Measurements from ENCODE around the gene NUMB.

Gene NUMB

DNA sequence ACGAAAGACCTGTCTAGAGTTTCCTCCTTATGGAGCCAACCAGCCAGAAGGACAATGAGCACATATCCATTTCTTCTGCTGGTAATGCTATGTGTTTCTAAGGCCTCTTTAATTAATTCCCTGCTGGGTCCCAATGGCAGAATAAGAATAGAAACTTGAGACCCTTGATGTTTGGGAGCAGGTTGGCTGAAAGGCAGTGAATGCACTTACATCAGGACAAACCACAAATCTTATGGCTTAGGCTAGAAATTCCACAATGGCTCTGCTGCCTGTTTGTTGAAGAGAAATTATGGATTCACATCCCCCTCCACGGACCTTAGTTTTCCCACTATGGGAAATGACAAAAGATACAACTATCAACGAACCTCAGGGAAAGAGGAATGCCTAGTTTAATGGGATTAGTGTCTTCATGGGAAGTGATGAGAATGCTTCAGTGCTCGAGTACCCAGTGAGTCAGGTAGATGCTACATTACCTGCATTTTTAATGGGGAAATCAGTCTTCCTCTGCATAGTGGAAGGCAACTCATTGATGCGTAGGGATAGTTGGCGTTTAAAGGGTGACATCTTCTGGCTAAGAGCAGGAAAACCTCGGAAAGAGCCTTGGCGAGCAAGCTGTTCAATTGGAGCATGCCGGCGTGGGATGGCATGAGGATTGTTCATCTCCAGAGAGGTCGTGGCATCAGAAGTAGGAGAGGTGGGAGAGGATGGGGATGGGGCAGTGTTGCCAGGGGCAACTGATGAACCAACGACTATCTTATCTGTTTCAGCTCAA lies 174.6 kb downstream of the NUMB start:
- DNase-seq, result peak; percentile 38

DNA sequence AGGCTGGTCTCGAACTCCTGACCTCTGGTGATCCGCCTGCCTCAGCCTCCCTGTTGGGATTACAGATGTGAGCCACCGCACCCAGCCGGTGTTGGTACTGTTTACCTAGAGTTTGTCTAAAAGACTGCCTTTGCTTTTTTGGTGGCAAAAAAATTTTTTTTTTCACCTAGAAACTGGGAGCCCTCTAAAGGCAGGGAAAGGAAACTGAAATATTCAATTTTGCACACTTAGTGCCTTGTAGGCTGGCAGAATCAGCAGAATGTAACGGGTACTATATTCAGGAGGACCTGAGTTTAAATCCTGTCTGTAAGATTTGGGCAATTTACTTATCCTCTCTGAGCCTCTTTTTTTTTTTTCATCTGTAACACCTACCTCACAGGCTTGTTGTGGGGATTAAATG lies 177.4 kb downstream of the NUMB start:
- no peak for DNase-seq

DNA sequence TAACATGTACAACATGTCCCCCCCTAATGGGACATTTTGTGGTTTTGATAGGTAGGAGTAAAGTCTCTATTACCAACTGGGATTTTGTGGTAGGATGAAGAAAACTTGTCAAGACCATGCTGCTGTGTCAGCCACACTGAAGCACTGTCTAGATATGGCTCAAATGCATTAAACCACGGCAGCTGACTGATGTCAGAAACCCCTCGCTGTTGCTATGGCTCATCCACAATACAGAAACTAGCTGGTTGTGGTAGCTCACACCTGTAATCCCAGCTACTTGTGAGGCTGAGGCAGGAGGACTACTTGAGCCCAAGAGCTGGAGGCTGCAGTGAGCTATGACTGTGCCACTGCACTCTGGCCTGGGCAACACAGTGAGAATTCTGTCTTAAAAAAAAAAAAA lies 181.0 kb downstream of the NUMB start:
- DNase-seq, result no peak

DNA sequence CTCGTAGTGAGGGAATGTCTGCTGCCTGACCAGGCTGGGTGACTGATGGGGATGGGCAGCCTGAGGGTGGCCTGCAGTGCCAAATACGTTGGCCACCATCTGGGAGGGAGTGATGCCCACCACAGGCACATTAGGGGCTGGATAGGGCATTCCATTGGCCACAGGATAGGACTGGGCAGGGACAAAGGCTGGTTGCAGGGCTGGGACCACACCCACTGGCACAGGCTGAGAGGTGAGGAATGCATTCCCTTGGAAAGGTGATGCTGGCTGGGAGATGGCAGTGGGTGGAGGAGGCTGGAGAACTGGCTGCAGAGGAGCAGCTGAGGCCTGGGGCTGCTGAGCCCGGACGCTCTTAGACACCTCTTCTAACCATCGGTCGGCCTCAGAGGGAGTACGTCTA lies 181.5 kb downstream of the NUMB start:
- DNase-seq, result no peak

DNA sequence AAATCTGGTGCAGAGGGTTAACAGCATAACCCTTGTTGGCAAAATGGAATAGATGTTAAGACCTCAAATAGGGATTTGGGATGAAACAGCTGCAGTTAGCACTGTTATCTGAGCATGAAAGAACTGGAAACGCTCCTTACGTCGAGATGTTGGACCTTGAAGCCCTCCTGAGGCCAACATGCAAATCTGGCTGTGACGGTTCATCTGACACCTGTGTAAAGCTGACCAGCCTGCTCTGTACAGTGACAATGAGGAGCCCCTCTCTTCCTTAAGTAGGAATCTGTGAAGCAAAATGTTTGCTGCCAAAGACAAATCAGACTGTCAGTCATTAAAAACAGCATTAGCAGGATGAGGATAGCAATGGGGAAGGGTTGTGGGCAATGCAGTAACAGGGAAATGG lies 184.5 kb downstream of the NUMB start:
- no peak for DNase-seq

DNA sequence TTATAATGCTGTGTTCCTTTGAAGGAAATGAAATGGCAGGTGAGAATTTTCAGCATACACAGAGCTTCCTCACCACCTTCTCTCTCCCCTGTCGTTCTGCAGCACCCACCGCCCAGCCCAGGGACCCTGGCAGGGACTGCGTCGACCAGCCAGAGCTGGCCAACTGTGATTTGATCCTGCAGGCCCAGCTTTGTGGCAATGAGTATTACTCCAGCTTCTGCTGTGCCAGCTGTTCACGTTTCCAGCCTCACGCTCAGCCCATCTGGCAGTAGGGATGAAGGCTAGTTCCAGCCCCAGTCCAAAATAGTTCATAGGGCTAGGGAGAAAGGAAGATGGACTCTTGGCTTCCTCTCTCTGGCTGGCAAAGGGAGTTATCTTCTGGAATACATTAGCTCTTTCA lies 186.0 kb downstream of the NUMB start:
- DNase-seq, result no peak

DNA sequence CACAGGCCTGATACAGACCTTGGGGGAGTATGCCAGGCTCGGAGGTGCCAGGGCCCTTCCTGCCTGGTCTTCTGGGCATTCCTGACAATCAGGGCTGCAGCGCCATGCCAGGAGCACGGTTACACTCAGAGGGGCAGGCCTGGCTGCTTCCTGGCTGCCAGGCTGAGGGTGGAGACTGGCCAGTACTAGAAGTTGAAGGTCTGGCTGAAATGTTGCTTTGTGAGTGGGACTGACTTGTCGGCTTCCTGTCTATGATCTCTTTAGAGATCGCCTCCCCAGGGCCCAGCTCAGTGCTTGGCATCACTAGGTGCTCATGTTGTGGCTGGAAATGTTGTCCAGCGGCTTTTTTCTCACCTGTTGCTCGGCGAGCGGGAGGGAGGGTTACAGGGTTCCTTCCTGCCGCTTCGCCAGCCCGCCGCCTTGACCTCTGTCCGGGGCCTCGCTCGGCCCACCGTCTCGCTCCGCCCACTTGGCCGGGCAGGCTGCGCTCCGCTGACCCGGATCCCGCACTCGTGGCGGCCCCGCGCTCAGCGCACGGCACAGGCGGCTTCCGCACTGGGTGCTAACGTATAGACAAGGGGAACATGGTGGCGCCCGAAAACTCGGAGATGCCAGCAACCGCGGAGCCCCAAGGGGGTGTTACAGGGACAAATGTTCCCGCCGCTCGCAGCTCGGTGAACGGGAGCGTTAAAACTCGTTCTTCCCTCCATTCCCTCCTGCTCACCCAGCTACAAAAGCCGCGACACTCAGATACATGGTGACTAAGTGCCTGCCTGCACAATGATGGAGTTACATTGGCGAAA lies 188.4 kb downstream of the NUMB start:
- peak; percentile 32 for DNase-seq

DNA sequence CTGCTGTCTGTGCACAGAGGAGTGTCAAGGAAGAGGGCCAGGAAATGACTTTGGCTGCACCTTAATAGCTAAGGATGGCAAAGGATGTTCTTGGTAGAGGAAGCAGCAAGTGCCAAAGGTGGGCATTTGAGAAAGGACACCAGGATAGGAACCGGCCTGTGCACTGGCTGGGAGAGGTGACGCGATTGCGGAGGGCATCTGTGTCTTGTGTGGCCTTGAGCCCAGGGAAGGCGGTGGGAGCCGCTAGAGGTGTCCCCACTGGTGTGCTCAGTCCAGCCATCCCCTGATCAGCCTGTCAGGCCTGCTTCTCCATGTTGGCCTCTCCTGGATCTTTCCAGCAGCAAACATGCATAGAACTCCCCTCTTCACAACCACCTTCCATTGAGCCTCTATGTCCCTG lies 190.9 kb downstream of the NUMB start:
- DNase-seq, result no peak

DNA sequence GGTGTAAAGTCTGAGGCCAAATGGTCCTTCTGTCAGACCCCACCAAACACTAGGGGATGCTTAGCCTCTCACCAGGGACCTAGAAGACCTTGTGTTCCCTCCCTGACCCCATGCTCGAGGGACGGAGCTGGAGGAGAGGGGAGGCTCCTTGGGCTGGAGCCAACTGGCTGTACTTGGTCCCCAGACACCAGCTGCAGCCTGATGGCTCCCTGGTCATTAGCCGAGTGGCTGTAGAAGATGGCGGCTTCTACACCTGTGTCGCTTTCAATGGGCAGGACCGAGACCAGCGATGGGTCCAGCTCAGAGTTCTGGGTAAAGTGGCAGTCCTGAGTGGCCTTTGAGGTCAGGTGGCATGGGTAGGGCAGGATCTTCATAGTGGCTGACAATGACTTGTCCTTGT lies 192.0 kb downstream of the NUMB start:
- no peak for DNase-seq

DNA sequence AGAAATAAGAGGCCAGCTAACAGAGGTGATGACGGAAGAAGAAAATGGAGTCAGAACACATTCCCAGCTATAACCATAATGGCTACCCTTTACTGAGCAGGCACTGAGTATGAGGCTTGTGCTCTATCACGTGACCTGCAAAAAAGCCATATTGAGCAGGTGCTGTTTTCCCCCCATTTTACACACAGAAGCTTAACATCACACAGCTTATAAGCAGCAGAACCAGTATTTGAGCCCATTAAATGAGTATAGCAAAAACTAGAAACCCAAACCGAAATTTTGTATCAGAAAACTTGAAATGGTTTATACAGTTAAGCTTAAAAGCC lies 192.7 kb downstream of the NUMB start:
- DNase-seq, result no peak

DNA sequence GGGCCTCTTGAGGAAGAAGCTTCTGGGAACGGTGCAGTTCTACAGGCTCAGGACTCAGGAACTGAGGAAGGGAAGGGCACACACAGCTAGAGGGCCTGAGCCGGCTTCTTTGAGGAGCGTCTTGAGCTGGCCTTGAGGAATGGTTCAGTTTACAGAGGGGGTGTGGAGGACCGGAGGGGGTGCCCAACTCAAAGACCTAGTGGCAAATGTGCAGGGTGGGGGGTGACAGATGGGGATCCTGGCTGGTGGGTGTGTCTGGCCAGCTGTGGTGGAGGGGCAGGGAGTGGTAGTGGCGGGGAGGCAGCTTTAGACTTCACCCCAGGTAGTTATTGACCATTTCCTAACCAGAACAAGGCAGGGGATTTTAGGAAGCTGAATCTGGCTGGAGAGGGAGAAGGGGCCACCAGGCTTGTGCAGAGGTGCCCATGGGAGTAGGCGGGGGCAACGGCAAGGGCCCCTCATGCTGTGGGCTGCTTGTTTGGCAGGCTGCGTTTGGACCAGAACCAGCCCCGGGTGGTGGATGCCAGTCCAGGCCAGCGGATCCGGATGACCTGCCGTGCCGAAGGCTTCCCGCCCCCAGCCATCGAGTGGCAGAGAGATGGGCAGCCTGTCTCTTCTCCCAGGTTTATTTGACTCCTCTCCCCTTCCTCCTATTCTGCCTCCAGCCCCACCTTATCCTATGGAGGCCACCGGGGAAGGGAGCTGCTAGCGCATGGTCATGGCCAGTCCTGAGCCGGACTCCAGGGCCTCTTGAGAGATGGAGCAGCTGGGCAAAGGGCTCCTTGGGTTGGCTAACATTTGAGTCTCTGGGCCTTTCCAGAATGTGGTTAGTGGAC lies 193.2 kb downstream of the NUMB start:
- no peak for DNase-seq

DNA sequence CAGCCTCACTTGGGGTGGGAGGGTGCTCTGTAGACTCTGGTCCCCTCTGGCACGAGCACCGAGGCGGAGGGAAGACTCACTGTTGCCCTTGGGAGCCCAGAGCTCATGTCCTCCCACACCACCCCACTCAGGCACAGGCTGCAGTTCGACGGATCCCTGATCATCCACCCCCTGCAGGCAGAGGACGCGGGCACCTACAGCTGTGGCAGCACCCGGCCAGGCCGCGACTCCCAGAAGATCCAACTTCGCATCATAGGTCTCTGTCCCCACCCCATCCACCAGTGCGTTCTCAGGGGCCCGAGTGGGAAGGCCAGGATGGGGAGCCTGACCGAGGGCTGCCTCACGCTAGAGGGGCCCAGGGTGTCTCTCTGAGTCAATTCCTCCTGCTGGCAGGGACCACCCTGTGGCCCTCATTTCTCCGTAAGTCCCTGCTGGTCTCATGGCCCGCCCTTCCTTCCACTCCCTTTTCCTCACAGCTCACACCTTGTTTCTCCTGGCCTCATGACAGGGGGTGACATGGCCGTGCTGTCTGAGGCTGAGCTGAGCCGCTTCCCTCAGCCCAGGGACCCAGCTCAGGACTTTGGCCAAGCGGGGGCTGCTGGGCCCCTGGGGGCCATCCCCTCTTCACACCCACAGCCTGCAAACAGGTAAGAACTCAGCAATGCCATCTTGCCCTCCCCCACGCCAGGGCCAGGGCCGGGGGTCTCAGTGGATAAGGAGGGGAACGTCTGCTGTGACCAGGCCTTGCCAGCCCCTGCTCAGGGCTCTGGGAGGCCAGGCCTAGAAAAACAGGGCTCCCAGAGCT lies 194.1 kb downstream of the NUMB start:
- no peak for DNase-seq

DNA sequence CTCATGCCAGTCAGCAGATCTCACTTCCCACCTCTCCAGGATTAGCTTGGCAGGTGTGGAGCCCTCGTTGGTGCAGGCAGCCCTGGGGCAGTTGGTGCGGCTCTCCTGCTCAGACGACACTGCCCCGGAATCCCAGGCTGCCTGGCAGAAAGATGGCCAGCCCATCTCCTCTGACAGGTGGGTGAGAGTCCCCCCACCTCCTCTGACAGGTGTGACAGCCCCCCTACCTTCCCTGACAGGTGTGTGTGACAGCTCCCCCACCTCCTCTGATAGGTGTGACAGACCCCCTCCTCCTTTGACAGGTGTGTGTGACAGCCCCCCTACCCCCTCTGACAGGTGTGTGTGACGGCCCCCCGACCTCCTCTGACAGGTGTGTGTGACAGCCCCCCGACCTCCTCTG lies 194.7 kb downstream of the NUMB start:
- no peak for DNase-seq

DNA sequence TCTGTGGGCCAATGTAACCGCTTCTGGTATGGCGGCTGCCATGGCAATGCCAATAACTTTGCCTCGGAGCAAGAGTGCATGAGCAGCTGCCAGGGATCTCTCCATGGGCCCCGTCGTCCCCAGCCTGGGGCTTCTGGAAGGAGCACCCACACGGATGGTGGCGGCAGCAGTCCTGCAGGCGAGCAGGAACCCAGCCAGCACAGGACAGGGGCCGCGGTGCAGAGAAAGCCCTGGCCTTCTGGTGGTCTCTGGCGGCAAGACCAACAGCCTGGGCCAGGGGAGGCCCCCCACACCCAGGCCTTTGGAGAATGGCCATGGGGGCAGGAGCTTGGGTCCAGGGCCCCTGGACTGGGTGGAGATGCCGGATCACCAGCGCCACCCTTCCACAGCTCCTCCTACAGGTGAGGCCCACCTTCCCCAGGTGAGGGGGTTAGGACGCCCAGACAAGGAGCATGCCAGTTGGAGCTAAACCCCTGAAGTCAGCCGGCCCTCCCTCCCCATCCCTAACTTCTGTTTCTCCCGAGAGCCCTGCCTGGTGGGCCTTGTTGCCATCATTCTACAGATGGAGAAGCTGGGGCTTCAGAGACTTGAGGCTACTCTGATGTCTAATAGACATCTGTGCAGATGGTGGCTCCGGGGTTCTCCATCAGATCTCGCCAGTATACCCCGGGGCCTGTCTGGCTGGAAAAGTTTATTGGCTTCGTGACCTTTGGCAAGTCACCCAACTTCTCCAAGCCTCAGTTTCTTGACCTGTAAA lies 195.7 kb downstream of the NUMB start:
- no peak for DNase-seq

DNA sequence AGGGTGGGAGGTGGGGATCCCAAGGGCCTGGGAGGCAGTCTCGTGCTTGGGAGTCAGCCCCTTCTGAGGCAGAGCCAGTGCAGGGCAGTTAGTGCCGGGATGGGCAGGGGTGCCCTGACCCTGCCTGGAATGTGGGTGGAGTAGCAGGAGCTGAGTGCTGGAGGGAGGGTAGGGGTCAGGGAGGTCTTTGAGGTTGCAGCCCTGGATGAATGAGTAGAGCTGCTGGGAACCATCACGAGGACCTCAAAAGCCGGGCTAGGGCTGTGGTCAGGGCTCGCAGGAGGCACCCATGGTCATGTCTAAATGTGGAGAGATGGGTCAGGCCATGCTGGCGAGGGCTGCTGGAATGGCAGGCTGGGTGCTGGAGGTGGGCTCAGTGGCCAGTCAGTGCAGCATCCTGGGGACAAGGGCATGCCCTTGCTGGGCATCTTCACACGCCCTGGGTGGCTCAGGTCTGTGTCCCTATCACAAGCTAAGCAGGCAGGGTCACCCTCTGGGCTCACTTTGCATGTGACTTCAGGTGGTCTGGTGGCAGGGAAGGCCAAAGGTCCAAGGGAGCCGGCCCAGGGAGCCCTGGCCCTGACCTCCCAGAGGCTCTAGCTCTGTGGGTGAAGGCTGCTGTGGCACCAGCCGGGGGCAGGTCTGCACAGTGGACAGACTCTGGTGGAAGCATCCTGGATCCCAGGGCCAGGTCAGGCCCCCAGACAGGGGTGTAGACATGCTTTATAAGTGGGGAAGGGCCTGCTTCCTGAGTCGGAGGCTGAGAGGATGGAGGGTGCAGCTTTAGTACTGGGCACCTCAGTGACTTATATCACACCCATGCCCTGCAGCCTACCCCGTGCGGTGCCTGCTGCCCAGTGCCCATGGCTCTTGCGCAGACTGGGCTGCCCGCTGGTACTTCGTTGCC lies 196.6 kb downstream of the NUMB start:
- no peak for DNase-seq

DNA sequence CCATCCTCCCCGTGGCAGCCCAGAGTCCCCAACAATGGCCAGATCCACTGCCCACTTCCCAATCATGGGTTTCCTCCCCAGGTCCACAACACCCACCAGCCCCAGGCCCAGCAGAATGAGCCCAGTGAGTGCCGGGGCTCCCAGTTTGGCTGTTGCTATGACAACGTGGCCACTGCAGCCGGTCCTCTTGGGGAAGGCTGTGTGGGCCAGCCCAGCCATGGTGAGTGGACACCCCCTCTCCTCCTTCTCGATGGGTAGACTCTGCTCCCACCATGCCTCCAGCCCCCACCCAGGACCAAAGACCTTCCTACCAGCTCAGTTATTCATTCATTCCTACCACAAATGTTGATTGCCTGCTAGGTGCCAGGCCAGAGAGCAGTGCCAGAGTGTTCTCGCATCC lies 197.3 kb downstream of the NUMB start:
- DNase-seq, result no peak

DNA sequence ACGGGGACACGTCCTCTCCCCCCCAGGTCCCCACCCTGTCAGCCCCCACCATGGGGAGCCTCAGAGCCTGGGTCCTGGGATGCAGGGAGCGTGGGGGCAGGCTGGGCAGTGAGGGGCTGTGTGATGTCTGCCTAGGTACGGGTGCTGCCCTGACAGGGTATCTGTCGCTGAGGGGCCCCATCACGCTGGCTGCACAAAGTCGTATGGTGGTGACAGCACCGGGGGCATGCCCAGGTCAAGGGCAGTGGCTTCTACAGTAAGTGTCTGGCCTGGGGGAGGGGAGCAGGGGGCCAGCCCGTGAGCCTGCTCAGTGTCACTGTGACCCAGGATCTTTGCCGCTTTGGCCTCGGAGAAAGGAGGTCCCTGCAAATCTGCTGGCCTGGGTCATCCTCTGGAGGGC lies 197.8 kb downstream of the NUMB start:
- no peak for DNase-seq

DNA sequence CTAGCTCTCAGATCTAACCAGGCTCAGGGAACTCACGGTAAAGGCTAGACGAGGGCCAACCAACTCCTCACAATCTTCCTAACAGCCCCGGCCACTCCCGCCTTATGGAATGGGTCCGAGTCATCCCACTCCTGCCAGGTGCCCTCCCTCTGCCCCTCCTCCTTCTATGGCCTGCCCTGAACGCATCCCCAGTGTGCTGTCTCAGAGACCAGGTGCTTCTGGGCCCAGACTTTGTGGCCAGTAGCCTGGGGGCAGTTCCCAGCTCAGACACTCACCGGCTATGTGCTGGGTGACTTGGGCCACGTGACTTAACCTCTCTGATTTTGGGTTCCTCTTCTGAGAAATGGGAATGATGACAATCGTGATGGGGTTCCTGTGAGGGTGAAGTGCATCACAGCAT lies 198.5 kb downstream of the NUMB start:
- DNase-seq, result no peak

DNA sequence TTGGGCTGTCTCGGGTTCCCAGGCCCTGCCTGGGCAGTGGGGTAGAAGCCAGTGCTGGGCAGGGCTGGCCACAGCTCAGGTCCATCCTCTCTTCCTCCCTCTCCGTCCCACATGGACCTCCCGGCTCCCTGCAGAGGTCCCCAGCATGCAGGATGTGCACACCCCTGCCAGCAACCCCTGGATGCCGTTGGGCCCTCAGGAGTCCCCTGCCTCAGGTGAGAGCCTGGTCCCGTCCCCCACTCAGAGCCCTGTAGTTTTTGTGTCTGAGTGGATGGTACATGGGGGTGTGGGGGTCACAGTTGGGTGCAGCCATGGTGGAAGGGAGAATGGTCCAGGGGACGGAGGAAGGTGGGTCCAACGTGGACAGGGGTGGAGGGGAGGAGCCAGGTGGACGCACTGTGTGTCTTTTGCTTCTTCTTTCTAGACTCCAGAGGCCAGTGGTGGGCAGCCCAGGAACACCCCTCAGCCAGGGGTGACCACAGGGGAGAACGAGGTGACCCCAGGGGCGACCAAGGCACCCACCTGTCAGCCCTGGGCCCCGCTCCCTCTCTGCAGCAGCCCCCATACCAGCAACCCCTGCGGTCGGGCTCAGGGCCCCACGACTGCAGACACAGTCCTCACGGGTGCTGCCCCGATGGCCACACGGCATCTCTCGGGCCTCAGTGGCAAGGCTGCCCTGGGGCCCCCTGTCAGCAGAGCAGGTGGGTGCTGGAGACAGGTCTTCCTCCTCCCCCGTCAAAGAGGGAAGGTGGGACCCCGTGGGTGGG lies 199.3 kb downstream of the NUMB start:
- DNase-seq, result no peak

DNA sequence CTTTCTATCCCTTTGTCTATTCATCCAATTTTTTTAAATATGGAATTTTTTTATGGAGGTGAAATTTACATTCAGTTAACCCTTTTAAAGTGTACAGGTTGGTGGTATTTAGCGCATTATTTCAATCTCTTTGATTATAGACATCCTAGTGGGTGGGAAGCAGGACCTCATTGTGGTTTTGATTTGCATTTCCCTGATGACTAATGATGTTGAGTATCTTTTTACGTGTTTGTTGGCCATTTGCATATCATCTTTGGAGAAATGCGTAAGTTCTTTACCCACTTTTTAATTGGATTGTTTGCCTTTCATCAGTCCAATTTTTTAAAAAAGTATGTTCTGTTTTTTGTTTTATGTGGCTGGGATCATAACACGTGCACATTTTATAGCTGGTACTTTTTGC lies 200.3 kb downstream of the NUMB start:
- DNase-seq, result no peak

Measured in NCI-H510A treated with DMSO at 0.1 percent for 48 hours (cell line).